UCSD-AML1 (cell line): ENCODE data around the gene FBXL20.
"Not testable (repeated sequence)": the region's sequence is repeated elsewhere in the genome, so short reads cannot be mapped to it uniquely, and the experiment has no call there.

Experiments
- DNase-seq: peaks from one replicate; lab custom pipeline; 2025; ENCODE audit not compliant: unreplicated experiment; lab: John Stamatoyannopoulos, UW

Gene FBXL20

GRCh38 chr17:39401412-39402243 is at the start of gene FBXL20:
Gene FBXL20 (minus strand): TSS chr17:39401626. CDS start chr17:39401402, 224 bp downstream.
- DNase-seq: peak; percentile 91

DNA sequence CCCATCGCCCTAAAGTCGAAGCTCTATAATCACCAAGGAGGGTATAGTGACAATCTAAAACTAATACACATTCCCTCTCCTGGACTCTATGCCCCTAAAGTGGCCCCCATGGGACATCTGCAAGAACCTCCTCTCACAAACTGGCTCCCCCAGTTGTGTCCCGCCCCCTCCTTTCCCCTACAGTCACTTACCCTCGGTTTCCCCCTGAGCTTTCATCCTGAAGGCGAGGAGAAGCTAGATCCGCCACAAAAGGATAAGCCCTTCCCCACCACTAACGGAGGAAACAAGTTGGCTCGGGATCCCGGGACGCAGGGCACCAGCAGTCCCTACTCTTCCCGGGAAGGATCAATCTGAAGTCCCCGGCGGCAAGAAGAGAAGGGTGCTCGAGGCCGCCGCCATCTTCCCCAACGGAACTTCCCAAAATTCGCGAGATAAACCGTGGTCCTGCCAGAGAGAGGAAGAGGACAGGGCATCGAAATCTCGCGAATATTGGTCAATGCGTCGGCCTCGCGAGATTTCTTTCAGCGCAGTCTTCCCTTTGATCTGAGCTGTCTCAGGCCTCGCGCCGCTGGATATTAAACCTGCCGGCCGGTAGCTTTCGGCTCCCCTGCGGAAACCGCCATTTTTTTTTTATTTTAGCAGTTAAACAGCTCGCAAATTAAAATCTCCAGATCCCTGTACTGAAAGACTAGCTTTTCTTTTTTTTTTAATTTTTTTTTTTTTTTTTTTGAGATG is 49.6 kb upstream of the FBXL20 start, which contains the start of gene MED1:
TSS of gene MED1 (minus strand) at position 417 of the 735 bp plus-strand sequence. CDS start at position 216, 201 bp downstream.
- peak; percentile 93 for DNase-seq

DNA sequence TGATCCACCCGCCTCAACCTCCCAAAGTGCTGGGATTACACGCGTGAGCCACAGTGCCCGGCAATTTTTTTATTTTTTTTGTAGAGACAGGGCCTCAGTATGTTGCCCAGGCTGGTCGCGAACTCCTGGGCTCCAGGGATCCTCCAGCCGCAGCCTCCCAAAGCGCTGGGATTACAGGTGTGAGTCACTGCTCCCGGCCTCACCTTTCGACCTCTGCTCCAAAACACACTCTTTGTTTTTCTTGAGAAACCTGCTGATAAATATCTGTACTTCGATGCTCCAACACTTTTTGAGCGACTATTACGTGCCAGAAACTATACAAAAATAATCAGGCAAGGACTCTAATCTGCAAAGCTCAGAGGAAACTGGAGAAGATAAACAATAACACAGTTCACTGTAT is 48.6 kb upstream of the FBXL20 start:
- DNase-seq: no peak

DNA sequence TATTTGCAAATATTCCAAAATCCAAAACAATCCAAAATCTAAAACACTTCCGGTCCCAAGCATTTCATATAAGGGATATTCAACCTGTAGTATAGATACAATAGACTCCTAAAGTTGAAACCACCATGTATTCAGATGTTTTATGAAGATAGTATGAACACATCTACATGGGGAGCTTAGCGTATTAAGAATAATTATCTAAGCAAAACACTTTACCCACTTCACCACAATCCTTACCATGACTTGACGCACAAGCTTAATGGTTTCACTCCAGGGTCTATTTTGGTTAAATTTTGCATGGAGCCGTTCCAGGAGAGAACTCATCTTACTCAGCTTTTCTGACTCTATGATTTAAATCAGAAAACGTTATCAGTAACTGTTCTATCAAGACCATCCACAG is 46.1 kb upstream of the FBXL20 start:
- DNase-seq: no peak

GRCh38 chr17:39443326-39443725 is 41.9 kb upstream of the FBXL20 start:
- no peak for DNase-seq

- DNase-seq: not testable (repeated sequence)
These were observed 38.4 kb upstream of the FBXL20 start for GRCh38 chr17:39439868-39440267.

- no peak for DNase-seq
These were observed 28.2 kb upstream of the FBXL20 start for GRCh38 chr17:39429600-39429999.

GRCh38 chr17:39416141-39416540 is 14.7 kb upstream of the FBXL20 start:
- no peak for DNase-seq

GRCh38 chr17:39410279-39410678 is 8.9 kb upstream of the FBXL20 start:
- DNase-seq: no peak

- DNase-seq: no peak
These were observed 6.9 kb upstream of the FBXL20 start for GRCh38 chr17:39408360-39408759.

DNA sequence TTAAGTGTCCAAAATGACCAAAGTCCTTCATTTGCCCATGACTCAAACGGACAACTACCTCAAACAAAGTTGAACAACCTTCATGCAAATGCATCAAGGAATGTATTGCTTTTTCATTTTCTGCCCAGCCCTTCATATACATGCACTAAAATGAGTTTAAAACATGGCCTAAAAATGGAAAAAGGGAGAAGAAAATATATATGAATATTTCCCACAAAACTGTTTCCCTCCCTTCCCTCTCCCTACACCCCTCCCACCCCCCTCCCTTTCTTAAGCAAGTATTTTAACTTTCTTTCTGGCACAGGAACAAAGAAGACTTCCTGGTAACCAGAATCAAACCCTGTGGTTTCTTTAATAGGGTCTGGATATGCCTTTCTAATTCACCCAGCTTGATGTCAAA is 5.5 kb upstream of the FBXL20 start:
- no peak for DNase-seq

DNA sequence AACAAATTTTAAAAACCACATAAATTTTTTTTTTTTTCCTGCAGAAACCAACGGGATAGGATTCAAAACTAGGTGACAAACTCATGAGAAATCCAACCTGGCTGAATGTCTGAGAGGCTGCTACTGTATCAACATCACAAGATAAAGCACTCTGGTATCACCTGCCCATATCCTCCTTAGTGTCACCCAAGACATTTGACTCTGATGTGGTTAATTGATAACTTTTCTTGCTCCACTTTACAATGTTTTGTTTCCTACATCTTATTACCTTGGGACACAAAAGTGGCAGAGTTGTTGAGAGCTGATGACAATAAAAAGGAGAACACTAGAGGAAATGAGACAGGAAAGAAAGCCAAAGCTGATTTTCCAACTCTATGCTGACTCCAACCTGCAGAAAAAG is 4.0 kb upstream of the FBXL20 start:
- DNase-seq: no peak

DNA sequence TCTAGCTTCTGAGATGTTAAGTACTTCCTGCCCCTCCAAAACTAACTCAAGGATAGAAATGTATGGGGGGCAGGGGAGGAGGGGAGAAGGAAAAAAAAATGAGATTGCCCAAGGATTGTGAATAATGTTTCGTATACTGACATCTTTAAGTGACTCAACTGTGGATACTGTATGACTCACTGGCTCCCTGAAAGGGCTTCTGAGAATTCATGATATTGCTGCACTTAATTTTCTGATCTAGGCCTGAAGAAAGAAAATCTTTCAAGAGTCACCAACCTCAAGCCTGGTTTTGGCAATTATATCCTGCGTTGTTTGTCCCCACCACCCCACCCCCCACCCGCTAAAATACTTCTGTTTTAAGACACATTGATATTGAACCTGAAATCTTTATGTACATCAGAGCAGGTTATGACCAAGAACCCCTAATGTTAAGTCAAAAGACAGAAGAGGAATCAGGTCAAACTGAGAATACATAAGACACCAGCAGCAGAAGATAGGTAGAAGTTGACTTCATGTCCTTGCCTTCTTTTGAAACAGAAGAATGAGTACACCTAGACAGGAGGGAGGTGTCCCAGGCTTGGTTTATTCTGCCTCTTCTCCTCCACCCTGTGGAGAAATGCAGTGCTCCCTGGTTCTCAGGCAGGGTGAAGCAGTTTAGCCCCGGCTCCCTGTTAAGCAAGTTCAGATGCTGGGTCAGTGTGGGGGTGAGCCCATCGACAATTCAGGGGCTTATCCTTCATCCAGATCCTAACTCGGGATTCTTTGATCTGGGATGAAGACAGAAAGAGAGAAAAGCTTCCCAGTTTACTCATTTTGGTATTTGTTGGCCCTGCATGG is 3.3 kb upstream of the FBXL20 start:
- no peak for DNase-seq

- no peak for DNase-seq
These were observed 1.6 kb upstream of the FBXL20 start for GRCh38 chr17:39402890-39403605.

GRCh38 chr17:39402244-39402889 is 941 bp upstream of the FBXL20 start:
- peak; percentile 89 for DNase-seq

DNA sequence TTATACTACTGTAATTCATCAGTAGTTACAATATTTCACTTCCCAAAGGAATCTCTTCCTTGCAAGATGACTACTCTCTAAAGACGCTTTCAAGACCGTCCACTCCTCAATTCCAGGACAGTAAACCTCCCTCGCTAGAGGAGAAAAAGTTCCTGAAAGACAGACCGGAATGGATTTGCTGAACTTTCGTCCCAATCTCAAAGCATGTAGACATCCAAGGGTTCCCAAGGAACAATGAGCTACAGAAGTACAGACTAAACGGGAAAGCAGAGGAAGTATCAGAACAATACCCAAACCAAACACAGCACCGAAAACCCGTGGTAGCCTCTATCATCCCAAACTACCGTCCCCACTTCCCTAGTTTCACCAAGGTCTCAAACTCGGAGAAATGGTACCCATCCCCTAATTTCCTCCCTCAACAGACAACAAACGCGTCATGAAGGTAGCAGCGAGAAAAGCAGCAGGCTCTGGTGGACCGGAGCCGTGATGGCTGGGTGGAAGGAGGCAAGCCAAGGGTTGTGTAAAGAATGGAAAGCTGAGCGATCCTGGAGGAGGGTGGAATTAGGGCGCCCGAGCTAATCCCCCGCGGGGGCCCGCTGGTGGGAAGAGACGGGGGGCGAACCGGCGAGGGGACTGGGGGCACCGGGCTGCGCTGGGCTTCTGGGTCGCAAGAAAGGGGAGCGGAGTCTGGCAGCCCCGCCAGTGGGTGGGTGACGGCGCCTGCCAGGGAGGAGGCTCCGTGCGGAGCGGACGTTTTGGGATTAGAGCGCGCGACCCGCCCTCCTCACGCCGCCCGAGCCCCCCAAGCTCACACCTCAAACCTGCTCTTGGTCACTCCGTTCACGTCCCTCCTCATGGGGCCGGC is 647 bp downstream of the FBXL20 start:
- no peak for DNase-seq

DNA sequence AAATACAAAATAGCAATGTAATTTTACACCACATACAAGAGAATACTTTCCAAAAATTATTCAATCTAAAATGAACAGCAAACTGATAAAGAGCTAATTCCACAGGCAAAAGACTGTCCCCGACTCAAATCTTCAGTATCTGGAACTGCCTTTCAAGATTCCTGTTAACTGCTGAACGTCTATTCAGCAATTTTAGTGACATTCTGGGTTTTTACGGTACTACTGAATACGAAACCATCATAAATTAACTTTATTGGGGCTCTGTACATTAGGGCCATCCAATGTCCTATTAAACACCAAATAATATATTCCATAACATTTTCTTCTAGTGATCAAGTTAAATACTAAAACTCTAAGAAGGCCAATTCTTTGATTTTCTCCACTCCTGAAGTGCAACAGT is 1.6 kb downstream of the FBXL20 start:
- DNase-seq: no peak

GRCh38 chr17:39393736-39394135 is 7.7 kb downstream of the FBXL20 start:
- no peak for DNase-seq

- DNase-seq: no peak
These were observed 10.0 kb downstream of the FBXL20 start for GRCh38 chr17:39391448-39391847.
